Fibroblast of lung (primary cell): Measurements from ENCODE around the gene FAM151A. TPM values are rescaled to one million over a fixed set of nuclear protein-coding genes. Genes with fewer than 3 reads are reported as not detected.

Experiments used
- DNase-seq, 2 donors: peaks; one replicate each; pipeline versions ENCODE4 v3.0.0 to v3.0.0-alpha.2; 2010; ENCODE audit warnings: low read depth in 2 of 2
- H2AFZ ChIP-seq: 2 replicates; pipeline ENCODE4 v1.5.1; 2012; ENCODE audit warnings: low read length, control low read depth, inconsistent platforms
- H3K27ac ChIP-seq: 2 replicates; pipeline ENCODE4 v1.5.1; 2011; ENCODE audit warnings: low read length, control low read depth; ENCODE audit not compliant: insufficient read depth
- H3K27me3 ChIP-seq: 2 replicates; pipeline ENCODE4 v1.5.1; 2011; ENCODE audit warnings: mild to moderate bottlenecking, low read length; ENCODE audit not compliant: control insufficient read depth, insufficient read depth
- H3K36me3 ChIP-seq: 2 replicates; pipeline ENCODE4 v1.5.1; 2011; ENCODE audit warnings: low read length; ENCODE audit not compliant: control insufficient read depth, insufficient read depth
- H3K4me1 ChIP-seq: 2 replicates; pipeline ENCODE4 v1.5.1; 2011; ENCODE audit warnings: low read length; ENCODE audit not compliant: control insufficient read depth, insufficient read depth; ENCODE audit errors: extremely low read depth
- H3K4me2 ChIP-seq: 2 replicates; pipeline ENCODE4 v1.5.1; 2011; ENCODE audit warnings: low read length, control low read depth; ENCODE audit not compliant: insufficient read depth; ENCODE audit errors: extremely low read depth
- H3K4me3 ChIP-seq, 4 experiments: fragments of 200-600 bp in 1 of 4; sonication (generic) in 1 of 4; replicated peaks in 1 of 4; 2 replicates each; pipeline ENCODE4 v1.5.1; 2011 to 2016; ENCODE audit warnings: low read length in 4 of 4, low read depth in 3 of 4, mild to moderate bottlenecking in 3 of 4, control low read depth in 2 of 4, inconsistent platforms in 1 of 4, mixed read lengths in 1 of 4; ENCODE audit not compliant: insufficient read depth in 1 of 4; ENCODE audit errors: control extremely low read depth in 1 of 4
- H3K79me2 ChIP-seq: 2 replicates; pipeline ENCODE4 v1.5.1; 2012; ENCODE audit warnings: mild to moderate bottlenecking, low read length, inconsistent platforms; ENCODE audit not compliant: control insufficient read depth, insufficient read depth
- H3K9ac ChIP-seq: 2 replicates; pipeline ENCODE4 v1.5.1; 2011; ENCODE audit warnings: mild to moderate bottlenecking, low read length, control low read depth; ENCODE audit not compliant: insufficient read depth
- H3K9me3 ChIP-seq: 2 replicates; pipeline ENCODE4 v1.5.1; 2012; ENCODE audit warnings: low read depth, low read length; ENCODE audit not compliant: control insufficient read depth, insufficient read depth
- H4K20me1 ChIP-seq: 2 replicates; pipeline ENCODE4 v1.5.1; 2011; ENCODE audit warnings: low read length; ENCODE audit not compliant: control insufficient read depth, insufficient read depth; ENCODE audit errors: extremely low read depth
- CTCF ChIP-seq, 2 donors: IDR thresholded peaks in 1 of 2; conservative IDR thresholded peaks in 1 of 2; 1 replicate in 1 of 2; 2 replicates in 1 of 2; pipeline ENCODE4 v1.5.1; 2011 to 2012; ENCODE audit warnings: low read length in 2 of 2, control low read depth in 1 of 2, inconsistent platforms in 1 of 2, low read depth in 1 of 2, mild to moderate bottlenecking in 1 of 2
- EZH2 ChIP-seq: IDR thresholded peaks from 2 replicates; pipeline ENCODE4 v1.5.1; 2012; ENCODE audit warnings: low read length, control low read depth, mild to moderate bottlenecking; ENCODE audit errors: missing control alignments
- polyA plus RNA-seq, 2 donors: library from polyadenylated mRNA; depleted of rRNA in 1 of 2; stranded (reverse) in 1 of 2; unstranded in 1 of 2; fragments of >200 nt; gene quantifications; 2 replicates each; pipeline ENCODE4 v1.2.1, GENCODE V29; 2011 to 2012; ENCODE audit warnings: missing spikeins in 1 of 2
- total RNA-seq: library from RNA; depleted of rRNA; stranded (reverse); fragments of >200 nt; gene quantifications from 2 replicates; pipeline ENCODE4 v1.2.1, GENCODE V29; 2014

FAM151A gene
- total and polyA plus RNA-seq, 2 donors (not counting 1 experiment from before 2014, with no cell fraction given), result not detected

- peak in 1 of 2 donors; percentile 16 for DNase-seq
- no peak for TF ChIP-seq CTCF (conservative IDR thresholded peaks at IDR 0.05 in 1 of 2, IDR thresholded peaks at IDR 0.05 in 1 of 2; ENCODE audit: low read depth in 1 of 2, low read length in 2 of 2)
- no peak for TF ChIP-seq EZH2
- no peaks in the 10 kb centered on the region for H4K20me1 ChIP-seq
- H3K27ac ChIP-seq, result no peak overlapping the region
- H3K4me3 ChIP-seq, result no peak overlapping the region
- H3K79me2 ChIP-seq, result no peaks in the 10 kb centered on the region
- H3K4me1 ChIP-seq, result no peaks in the 10 kb centered on the region
- H3K4me2 ChIP-seq, result no peak overlapping the region
- peaks cover 13% of the 10 kb centered on the region for H3K27me3 ChIP-seq
- no peaks in the 10 kb centered on the region for H3K9me3 ChIP-seq
- no peaks in the 10 kb centered on the region for H3K36me3 ChIP-seq
- H3K9ac ChIP-seq, result no peak overlapping the region
- H2AFZ ChIP-seq, result no peak overlapping the region
Observed at GRCh38 chr1:54653036-54653435, 29.7 kb upstream of the FAM151A start.

- no peak overlapping the region for H3K9ac ChIP-seq
- H3K27ac ChIP-seq, result no peak overlapping the region
- DNase-seq, result no peak
- no peak overlapping the region for H2AFZ ChIP-seq
- TF ChIP-seq CTCF (conservative IDR thresholded peaks at IDR 0.05 in 1 of 2, IDR thresholded peaks at IDR 0.05 in 1 of 2; ENCODE audit: low read depth in 1 of 2, low read length in 2 of 2) (no peak), EZH2 (no peak)
- no peaks in the 10 kb centered on the region for H4K20me1 ChIP-seq
- H3K9me3 ChIP-seq, result no peaks in the 10 kb centered on the region
- no peaks in the 10 kb centered on the region for H3K36me3 ChIP-seq
- H3K4me1 ChIP-seq, result no peaks in the 10 kb centered on the region
- H3K4me3 ChIP-seq, result no peak overlapping the region
- peaks cover 13% of the 10 kb centered on the region for H3K27me3 ChIP-seq
- H3K79me2 ChIP-seq, result no peaks in the 10 kb centered on the region
- no peak overlapping the region for H3K4me2 ChIP-seq
Observed at GRCh38 chr1:54652168-54652567, 28.8 kb upstream of the FAM151A start.

- Histone ChIP-seq H3K9me3 (no peaks in the 10 kb centered on the region), H4K20me1 (no peaks in the 10 kb centered on the region), H3K4me1 (no peaks in the 10 kb centered on the region), H3K27me3 (peaks cover 13% of the 10 kb centered on the region), H3K79me2 (no peaks in the 10 kb centered on the region), H3K4me2 (no peak overlapping the region), H3K9ac (no peak overlapping the region), H3K36me3 (no peaks in the 10 kb centered on the region), H3K4me3 (no peak overlapping the region), H3K27ac (no peak overlapping the region), H2AFZ (no peak overlapping the region)
- DNase-seq, result no peak
- TF ChIP-seq CTCF (conservative IDR thresholded peaks at IDR 0.05 in 1 of 2, IDR thresholded peaks at IDR 0.05 in 1 of 2; ENCODE audit: low read depth in 1 of 2, low read length in 2 of 2) (no peak), EZH2 (no peak)
Observed at GRCh38 chr1:54651608-54652007, 28.3 kb upstream of the FAM151A start.
